H1 (cell line): ENCODE results near the gene SRRM2. TPM values are rescaled to one million over a fixed set of nuclear protein-coding genes. Genes with fewer than 3 reads are reported as not detected.
A peak's percentile ranks its signal among the peaks of the same experiment; 100 is the strongest.

Experiments
- CTCF ChIA-PET: fragments of 300-600 bp; sonication (Branson Sonifier 250); formaldehyde crosslinking; loops from one replicate; lab custom pipeline; 2021; ENCODE audit not compliant: partially characterized antibody; lab: Charles Lee
- POLR2A ChIA-PET: fragments of 300-600 bp; sonication (Branson Sonifier 250); formaldehyde crosslinking; loops from one replicate; lab custom pipeline; 2021; ENCODE audit warnings: inconsistent platforms; ENCODE audit not compliant: partially characterized antibody; lab: Charles Lee
- DNase-seq, 2 experiments: peaks; one replicate each; pipeline versions ENCODE4 v3.0.0 to v3.0.0-alpha.2; 2010 to 2022; ENCODE audit warnings: low spot score in 2 of 2, low read depth in 1 of 2, mixed read lengths in 1 of 2
- FAIRE-seq: peaks from 2 replicates; lab custom pipeline; 2011; peaks lifted over from hg19 to GRCh38; lab: Jason Lieb, UNC
- H2AFZ ChIP-seq: 2 replicates; pipeline ENCODE4 v1.8.1; 2012; ENCODE audit warnings: low read length, inconsistent platforms
- H2AK5ac ChIP-seq: 2 replicates; pipeline ENCODE4 v1.6.1; 2013; ENCODE audit warnings: low read depth, low read length
- H2BK120ac ChIP-seq: replicated peaks from 2 replicates; pipeline ENCODE3; 2013; ENCODE audit warnings: low read depth, low read length, inconsistent platforms
- H2BK12ac ChIP-seq: 2 replicates; pipeline ENCODE4 v1.6.1; 2013; ENCODE audit warnings: low read depth, low read length
- H2BK15ac ChIP-seq: 2 replicates; pipeline ENCODE4 v1.6.1; 2013; ENCODE audit warnings: low read length
- H2BK20ac ChIP-seq: 2 replicates; pipeline ENCODE4 v1.6.1; 2013; ENCODE audit warnings: low read length
- H2BK5ac ChIP-seq: 2 replicates; pipeline ENCODE4 v1.6.1; 2013; ENCODE audit warnings: low read depth, low read length
- H3K14ac ChIP-seq: 2 replicates; pipeline ENCODE4 v1.6.1; 2013; ENCODE audit warnings: inconsistent platforms; ENCODE audit not compliant: insufficient read length
- H3K18ac ChIP-seq: 2 replicates; pipeline ENCODE4 v1.6.1; 2013; ENCODE audit warnings: low read length; ENCODE audit errors: extremely low read depth
- H3K23ac ChIP-seq: 2 replicates; pipeline ENCODE4 v1.6.1; 2013; ENCODE audit warnings: inconsistent platforms; ENCODE audit not compliant: insufficient read length
- H3K23me2 ChIP-seq: 2 replicates; pipeline ENCODE4 v1.6.1; 2013; ENCODE audit warnings: low read depth, low read length
- H3K27ac ChIP-seq: 2 replicates; pipeline ENCODE4 v1.6.1; 2011; ENCODE audit warnings: low read depth, low read length, inconsistent platforms
- H3K27me3 ChIP-seq, 4 experiments: replicated peaks in 1 of 4; 1 replicate in 1 of 4; 2 replicates in 3 of 4; pipeline versions ENCODE4 v1.6.1 to v1.8.1; 2011 to 2013; ENCODE audit warnings: low read length in 3 of 4, mild to moderate bottlenecking in 3 of 4, inconsistent platforms in 2 of 4, mixed read lengths in 2 of 4, moderate library complexity in 1 of 4; ENCODE audit not compliant: control insufficient read depth in 3 of 4, insufficient read depth in 3 of 4; ENCODE audit errors: extremely low read depth in 1 of 4
- H3K36me3 ChIP-seq, 4 experiments: 2 replicates each; pipeline versions ENCODE4 v1.6.1 to v1.8.1; 2011 to 2013; ENCODE audit warnings: mild to moderate bottlenecking in 4 of 4, low read length in 3 of 4, moderate library complexity in 2 of 4, control low read depth in 1 of 4, inconsistent platforms in 1 of 4; ENCODE audit not compliant: insufficient read depth in 4 of 4, control insufficient read depth in 2 of 4
- H3K4ac ChIP-seq: replicated peaks from 2 replicates; pipeline ENCODE3; 2013; ENCODE audit warnings: low read length, low read depth, mixed read lengths, inconsistent platforms; ENCODE audit not compliant: insufficient read length
- H3K4me1 ChIP-seq, 4 experiments: replicated peaks in 1 of 4; 1 replicate in 1 of 4; 2 replicates in 3 of 4; pipeline versions ENCODE4 v1.6.1 to v1.8.1; 2011 to 2013; ENCODE audit warnings: low read length in 3 of 4, inconsistent platforms in 2 of 4, mixed read lengths in 1 of 4; ENCODE audit not compliant: insufficient read depth in 4 of 4, control insufficient read depth in 3 of 4
- H3K4me2 ChIP-seq, 2 experiments: 2 replicates each; pipeline versions ENCODE4 v1.6.1 to v1.8.1; 2011 to 2013; ENCODE audit warnings: low read depth in 2 of 2, low read length in 2 of 2, control low read depth in 1 of 2, inconsistent platforms in 1 of 2, mild to moderate bottlenecking in 1 of 2; ENCODE audit not compliant: insufficient read depth in 1 of 2
- H3K4me3 ChIP-seq, 4 experiments: fragments of 200-600, 300-600 bp in 1 of 4; sonication (generic), shearing (Covaris generic), sonication (Bioruptor Twin) in 1 of 4; 2 replicates each; pipeline versions ENCODE4 v1.5.1 to v1.8.1; 2011 to 2016; ENCODE audit warnings: low read length in 4 of 4, low read depth in 3 of 4, control low read depth in 2 of 4, inconsistent platforms in 2 of 4, mild to moderate bottlenecking in 2 of 4, mixed read lengths in 1 of 4, moderate library complexity in 1 of 4; ENCODE audit not compliant: insufficient read depth in 2 of 4; ENCODE audit errors: extremely low read depth in 1 of 4
- H3K56ac ChIP-seq: replicated peaks from 2 replicates; pipeline ENCODE3; 2013; ENCODE audit warnings: low read depth, mild to moderate bottlenecking, mixed read lengths, low read length, inconsistent platforms; ENCODE audit not compliant: insufficient read length
- H3K79me1 ChIP-seq: 2 replicates; pipeline ENCODE4 v1.6.1; 2013; ENCODE audit warnings: low read depth, low read length, control low read depth
- H3K79me2 ChIP-seq, 2 experiments: 2 replicates each; pipeline versions ENCODE4 v1.6.1 to v1.8.1; 2012 to 2013; ENCODE audit warnings: low read length in 2 of 2, mild to moderate bottlenecking in 2 of 2, inconsistent platforms in 1 of 2; ENCODE audit not compliant: insufficient read depth in 2 of 2, control insufficient read depth in 1 of 2
- H3K9ac ChIP-seq, 4 experiments: replicated peaks in 1 of 4; 1 replicate in 1 of 4; 2 replicates in 3 of 4; pipeline versions ENCODE4 v1.6.1 to v1.8.1; 2011 to 2013; ENCODE audit warnings: low read depth in 3 of 4, low read length in 3 of 4, control low read depth in 2 of 4, mild to moderate bottlenecking in 2 of 4, moderate library complexity in 2 of 4, inconsistent platforms in 1 of 4; ENCODE audit errors: extremely low read depth in 1 of 4
- H3K9me3 ChIP-seq, 2 experiments: 2 replicates each; pipeline versions ENCODE4 v1.6.1 to v1.8.1; 2012 to 2013; ENCODE audit warnings: mild to moderate bottlenecking in 2 of 2, moderate library complexity in 2 of 2, control low read depth in 1 of 2, inconsistent platforms in 1 of 2, low read depth in 1 of 2, low read length in 1 of 2, mixed read lengths in 1 of 2; ENCODE audit not compliant: insufficient read depth in 2 of 2
- H4K20me1 ChIP-seq, 2 experiments: replicated peaks in 1 of 2; 2 replicates each; pipeline versions ENCODE3 to v1.8.1; 2011 to 2013; ENCODE audit warnings: inconsistent platforms in 2 of 2, low read length in 2 of 2, mild to moderate bottlenecking in 1 of 2; ENCODE audit not compliant: insufficient read depth in 2 of 2, control insufficient read depth in 1 of 2
- H4K5ac ChIP-seq: 2 replicates; pipeline ENCODE4 v1.6.1; 2013; ENCODE audit warnings: low read length, low read depth, mixed read lengths, inconsistent platforms; ENCODE audit not compliant: insufficient read length
- H4K8ac ChIP-seq: 2 replicates; pipeline ENCODE4 v1.8.0; 2013; ENCODE audit warnings: mild to moderate bottlenecking, moderate library complexity, low read length, inconsistent platforms; ENCODE audit not compliant: insufficient read depth; ENCODE audit errors: extremely low read depth
- H4K91ac ChIP-seq: replicated peaks from 2 replicates; pipeline ENCODE3; 2013; ENCODE audit warnings: low read length, mixed read lengths, inconsistent platforms; ENCODE audit not compliant: insufficient read length
- EZH2 ChIP-seq: fragments of 200-600 bp; sonication (generic); IDR thresholded peaks from 2 replicates; pipeline ENCODE4 v1.7.1; 2012; ENCODE audit warnings: low read depth, mild to moderate bottlenecking, moderate library complexity, low read length, inconsistent platforms; ENCODE audit not compliant: severe bottlenecking
- POLR2A ChIP-seq, 2 experiments: IDR thresholded peaks; 1 replicate in 1 of 2; 2 replicates in 1 of 2; pipeline ENCODE4 v1.6.1; 2011; ENCODE audit warnings: low read depth in 2 of 2, low read length in 2 of 2, mild to moderate bottlenecking in 2 of 2; ENCODE audit errors: control extremely low read depth in 1 of 2
- POLR2AphosphoS5 ChIP-seq: IDR thresholded peaks from 2 replicates; pipeline ENCODE4 v1.6.1; 2011; ENCODE audit warnings: low read depth, low read length
- WGBS, 2 experiments: shearing (Covaris generic) in 1 of 2; methylation state at CpG; one replicate each; pipeline versions ENCODE4 v1.1.6 to v1.1.7; 2013 to 2015; ENCODE audit warnings: low lambda C conversion rate in 2 of 2, mixed read lengths in 2 of 2, inconsistent platforms in 1 of 2, low coverage in 1 of 2, missing lambda C conversion rate in 1 of 2; ENCODE audit not compliant: insufficient replicate concordance in 2 of 2, insufficient coverage in 1 of 2, insufficient read length in 1 of 2; ENCODE audit errors: extremely low coverage in 1 of 2, missing lambda C conversion rate in 1 of 2; 5-methylcytosine and 5-hydroxymethylcytosine counted together
- polyA plus RNA-seq, 7 experiments: library from polyadenylated mRNA; depleted of rRNA in 3 of 7; stranded (reverse) in 5 of 7; unstranded in 2 of 7; fragments of >200 nt in 5 of 7; fragments of 200-250 nt in 2 of 7; gene quantifications; 1 replicate in 5 of 7; 2 replicates in 1 of 7; 4 replicates in 1 of 7; pipeline versions ENCODE4 v1.2.1 to v1.2.3, GENCODE V29; 2011 to 2013; ENCODE audit warnings: missing spikeins in 2 of 7, mixed read lengths in 2 of 7
- total RNA-seq: library from RNA; stranded (reverse); fragmentation: NEBNext Ultra II Directional; extraction: Animal tissue kit (Norgen Biotek cat#: 25700); gene quantifications from 2 replicates; pipeline ENCODE4 v1.2.1, GENCODE V29; 2021

The SRRM2 gene
- total and polyA plus RNA-seq, 2 of the 8 experiments (the other 6 are each of a cell fraction or from before 2014, with no cell fraction given) = 300 to 579 TPM

DNA sequence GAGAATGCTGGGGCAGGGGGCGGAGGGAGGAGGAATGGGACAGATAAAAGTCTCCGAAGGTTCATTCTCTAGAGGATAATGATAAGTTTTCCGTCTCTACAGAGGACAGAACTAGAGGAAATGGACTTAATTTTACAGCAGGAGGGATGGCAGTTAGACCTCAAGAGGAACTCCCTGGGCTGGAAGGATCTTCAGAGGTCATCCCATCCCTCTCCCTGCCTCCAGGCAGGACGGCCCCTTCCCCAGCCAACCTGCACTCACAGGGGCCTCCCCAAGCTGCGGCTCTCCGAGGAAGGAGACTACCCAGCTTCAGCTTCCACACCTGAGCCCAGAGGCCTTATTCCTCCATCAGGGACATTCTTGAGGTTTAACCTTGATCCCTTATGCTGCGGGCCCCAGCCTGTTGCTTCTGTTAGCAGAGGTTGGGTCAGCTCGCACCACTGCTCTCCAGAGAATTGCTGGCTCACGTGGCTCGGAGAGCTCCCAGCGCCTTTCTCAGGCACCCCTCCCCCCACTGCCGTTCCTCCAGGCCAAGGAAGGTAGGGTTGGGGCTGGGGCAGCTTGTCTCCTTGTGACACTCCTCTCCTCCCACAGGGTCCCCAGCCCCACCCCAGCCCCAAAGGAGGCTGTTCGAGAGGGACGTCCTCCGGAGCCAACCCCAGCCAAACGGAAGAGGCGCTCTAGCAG lies 16.1 kb downstream of the SRRM2 start:
- no peak overlapping the region for H3K4ac ChIP-seq
- peak; percentile 12; the same call in 1 of the 2 replicates for TF ChIP-seq POLR2AphosphoS5
- TF ChIP-seq EZH2 = no peak
- TF ChIP-seq POLR2A (IDR thresholded peaks at IDR 0.05; ENCODE audit: control extremely low read depth in 1 of 2, low read depth in 2 of 2, low read length in 2 of 2) = peak in 1 of 2 experiments; percentile 29; a peak in 2 of 3 replicates
- H3K9ac ChIP-seq = no peak overlapping the region
- no peak overlapping the region; the same call in 1 of the 2 replicates for H3K27ac ChIP-seq
- peaks cover 32 to 47% of the 10 kb centered on the region in 2 experiments for H4K20me1 ChIP-seq
- H3K79me1 ChIP-seq = peaks cover 5% of the 10 kb centered on the region
- FAIRE-seq (no peak), DNase-seq (no peak)
- no peak overlapping the region for H4K91ac ChIP-seq
- no peak overlapping the region for H2BK12ac ChIP-seq
- no peak overlapping the region for H3K14ac ChIP-seq
- H4K5ac ChIP-seq = no peak overlapping the region
- CTCF ChIA-PET = interaction anchor here (0.6 to 2.0 kb wide), 2 partner anchors 10 to 109 kb away, joined by 4 to 6 read pairs; no protein-coding TSS in a partner anchor
- H3K4me1 ChIP-seq = peaks cover 0 to 3% (median under 1%) of the 10 kb centered on the region in 4 experiments; a peak in 3 of 7 replicates
- peaks cover 4 to 52% of the 10 kb centered on the region in 2 experiments; a peak in 3 of 4 replicates for H3K79me2 ChIP-seq
- H3K9me3 ChIP-seq = peaks cover 0 to 8% of the 10 kb centered on the region in 2 experiments; a peak in 2 of 4 replicates
- peak overlapping the region; percentile 82 for H4K8ac ChIP-seq
- no peak overlapping the region for H2BK15ac ChIP-seq
- peaks cover 62 to 92% (median 82%) of the 10 kb centered on the region in 4 experiments for H3K36me3 ChIP-seq
- no peak overlapping the region for H3K4me2 ChIP-seq
- WGBS, 2 experiments = 93% methylated on average over 16 of the region's 17 CpGs; no CpG with 5 or more reads in 1 of the 2 experiments
- no peak overlapping the region for H3K23ac ChIP-seq
- POLR2A ChIA-PET = interaction anchor here (0.9 to 6.9 kb wide), 7 partner anchors 7 to 60 kb away, joined by 3 to 140 read pairs (median 16); partner anchors contain the start of genes ELOB and SRRM2
- no peak overlapping the region for H2BK120ac ChIP-seq
- no peak overlapping the region for H3K4me3 ChIP-seq
- no peaks in the 10 kb centered on the region for H3K23me2 ChIP-seq
- H3K27me3 ChIP-seq = no peaks in the 10 kb centered on the region
- no peak overlapping the region; the same call in 1 of the 2 replicates for H2BK5ac ChIP-seq
- H3K18ac ChIP-seq = no peak overlapping the region
- no peak overlapping the region for H3K56ac ChIP-seq
- H2AFZ ChIP-seq = no peak overlapping the region
- no peak overlapping the region for H2BK20ac ChIP-seq
- H2AK5ac ChIP-seq = no peak overlapping the region
